Measurements from ENCODE around the gene GLYATL2.
A peak's percentile ranks its signal among the peaks of the same experiment; 100 is the strongest.

The GLYATL2 gene

GRCh38 chr11:58801302-58801701 lies 43.2 kb downstream of the GLYATL2 start:
- no peak for DNase-seq

- peak in 6 of 56 donors; percentile 0 to 20 (median 3) for DNase-seq
Observed at GRCh38 chr11:58796333-58796732, 48.2 kb downstream of the GLYATL2 start.

GRCh38 chr11:58788355-58789023 lies 56.0 kb downstream of the GLYATL2 start:
- DNase-seq = peak in 32 of 56 donors; percentile 1 to 49 (median 11)

GRCh38 chr11:58787903-58788302 lies 56.6 kb downstream of the GLYATL2 start:
- DNase-seq = no peak

GRCh38 chr11:58786693-58787092 lies 57.8 kb downstream of the GLYATL2 start:
- DNase-seq = no peak

- no peak for DNase-seq
Observed at GRCh38 chr11:58784995-58785394, 59.5 kb downstream of the GLYATL2 start.

Measured in amygdala (tissue), 56 donors.